ENCODE data around the gene DNASE1L1. TPM values are rescaled to one million over a fixed set of nuclear protein-coding genes. Genes with fewer than 3 reads are reported as not detected.
A peak's percentile ranks its signal among the peaks of the same experiment; 100 is the strongest.

The DNASE1L1 gene
- total RNA-seq, 2 experiments from 2014 or later = 9.4 to 10.3 TPM

GRCh38 chrX:154355776-154356140 is 53.3 kb downstream of the DNASE1L1 start:
- Mint-ChIP-seq H3K9me3 (no peaks in the 10 kb centered on the region), H3K27me3 (no peaks in the 10 kb centered on the region), H3K36me3 (ENCODE audit: low read depth) (peaks cover 22% of the 10 kb centered on the region), H3K4me1 (ENCODE audit: low read depth) (peaks cover 33% of the 10 kb centered on the region), H3K27ac (no peak overlapping the region), H3K4me3 (no peak overlapping the region)
- no peak for ATAC-seq
- CTCF ChIA-PET = no interaction called here
- POLR2A ChIA-PET = interaction anchor here (0.9 kb wide), 1 partner anchor 13 kb away, joined by 3 read pairs; no protein-coding TSS in a partner anchor
- no peak for TF ChIP-seq CTCF (IDR thresholded peaks at IDR 0.05)
- intact Hi-C loops (cut with micrococcal nuclease) = no loop called here
- no peak for DNase-seq

- ChIA-PET POLR2A (interaction anchor here (0.7 to 1.8 kb wide), 3 partner anchors 10 to 14 kb away, joined by 3 to 6 read pairs (median 3); no protein-coding TSS in a partner anchor), CTCF (no interaction called here)
- no peak overlapping the region for H3K27ac Mint-ChIP-seq
- no peak for ATAC-seq
- peaks cover 35% of the 10 kb centered on the region for H3K4me1 Mint-ChIP-seq (ENCODE audit: low read depth)
- no peak for DNase-seq
- intact Hi-C loops (cut with micrococcal nuclease) = no loop called here
- no peak overlapping the region for H3K4me3 Mint-ChIP-seq
- H3K9me3 Mint-ChIP-seq = no peaks in the 10 kb centered on the region
- peaks cover 25% of the 10 kb centered on the region for H3K36me3 Mint-ChIP-seq (ENCODE audit: low read depth)
- H3K27me3 Mint-ChIP-seq = no peaks in the 10 kb centered on the region
- no peak for TF ChIP-seq CTCF (IDR thresholded peaks at IDR 0.05)
Observed at GRCh38 chrX:154355094-154355775, 53.8 kb downstream of the DNASE1L1 start.

GRCh38 chrX:154354516-154354915 is 54.5 kb downstream of the DNASE1L1 start:
- H3K4me3 Mint-ChIP-seq = no peak overlapping the region
- no peak overlapping the region for H3K27ac Mint-ChIP-seq
- no peak for DNase-seq
- peaks cover 31% of the 10 kb centered on the region for H3K36me3 Mint-ChIP-seq (ENCODE audit: low read depth)
- CTCF ChIA-PET = no interaction called here
- no peaks in the 10 kb centered on the region for H3K27me3 Mint-ChIP-seq
- intact Hi-C loops (cut with micrococcal nuclease) = no loop called here
- peaks cover 41% of the 10 kb centered on the region for H3K4me1 Mint-ChIP-seq (ENCODE audit: low read depth)
- TF ChIP-seq CTCF (IDR thresholded peaks at IDR 0.05) = no peak
- no peak for ATAC-seq
- POLR2A ChIA-PET = interaction anchor here (0.7 to 1.8 kb wide), 2 partner anchors 11 to 26 kb away, joined by 3 to 6 read pairs; no protein-coding TSS in a partner anchor
- H3K9me3 Mint-ChIP-seq = no peaks in the 10 kb centered on the region

- TF ChIP-seq CTCF (IDR thresholded peaks at IDR 0.05) = no peak
- DNase-seq (no peak), ATAC-seq (no peak)
- no peak overlapping the region for H3K27ac Mint-ChIP-seq
- ChIA-PET POLR2A (interaction anchor here (0.7 to 1.8 kb wide), 3 partner anchors 11 to 44 kb away, joined by 3 to 6 read pairs (median 4); no protein-coding TSS in a partner anchor), CTCF (no interaction called here)
- H3K4me1 Mint-ChIP-seq (ENCODE audit: low read depth) = peaks cover 44% of the 10 kb centered on the region
- H3K9me3 Mint-ChIP-seq = no peaks in the 10 kb centered on the region
- intact Hi-C loops (cut with micrococcal nuclease) = no loop called here
- peaks cover 31% of the 10 kb centered on the region for H3K36me3 Mint-ChIP-seq (ENCODE audit: low read depth)
- no peaks in the 10 kb centered on the region for H3K27me3 Mint-ChIP-seq
- H3K4me3 Mint-ChIP-seq = no peak overlapping the region
Observed at GRCh38 chrX:154354013-154354412, 55.0 kb downstream of the DNASE1L1 start.

DNA sequence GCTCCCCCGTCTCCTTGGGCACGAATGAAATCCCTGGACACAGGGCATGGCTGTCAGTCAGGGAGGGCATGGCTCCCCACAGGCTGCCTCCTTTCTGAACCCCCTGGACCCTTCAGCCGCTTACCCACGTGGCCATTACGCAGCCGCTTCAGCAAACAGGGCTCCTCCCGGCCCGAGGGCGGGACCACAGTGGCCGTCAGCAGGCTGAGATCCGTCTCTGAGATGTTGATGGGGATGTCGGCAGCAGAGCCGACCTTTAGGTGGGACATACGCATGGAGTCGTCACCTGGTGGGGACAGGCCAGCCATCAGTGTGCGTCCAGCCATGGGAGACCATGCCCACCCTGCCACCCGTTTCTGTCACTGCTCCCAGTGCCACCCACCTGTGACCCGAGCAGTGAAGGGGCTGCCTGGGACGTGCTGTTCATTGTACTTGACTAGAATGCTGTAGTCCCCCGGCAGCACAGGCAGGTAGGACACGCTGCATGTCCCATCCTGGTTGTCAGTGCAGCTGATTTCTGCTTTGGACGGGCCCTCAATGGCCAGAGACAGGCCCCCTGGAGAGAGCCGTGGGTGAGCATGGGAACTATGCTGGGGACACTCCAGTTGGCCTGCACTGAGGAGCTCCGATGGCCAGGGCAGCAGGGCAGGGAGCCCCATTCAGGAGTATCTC is 55.7 kb downstream of the DNASE1L1 start:
- Mint-ChIP-seq H3K27me3 (no peaks in the 10 kb centered on the region), H3K36me3 (ENCODE audit: low read depth) (peaks cover 26% of the 10 kb centered on the region), H3K27ac (peak overlapping the region; percentile 30), H3K9me3 (no peaks in the 10 kb centered on the region), H3K4me1 (ENCODE audit: low read depth) (peaks cover 44% of the 10 kb centered on the region), H3K4me3 (no peak overlapping the region)
- no peak for TF ChIP-seq CTCF (IDR thresholded peaks at IDR 0.05)
- intact Hi-C loops (cut with micrococcal nuclease) = no loop called here
- ATAC-seq (no peak), DNase-seq (no peak)
- POLR2A ChIA-PET = interaction anchor here (0.7 to 1.8 kb wide), 2 partner anchors 12 to 44 kb away, joined by 4 to 6 read pairs; no protein-coding TSS in a partner anchor
- CTCF ChIA-PET = no interaction called here
